ENCODE measurements around the gene DTWD2. TPM values are rescaled to one million over a fixed set of nuclear protein-coding genes. Genes with fewer than 3 reads are reported as not detected.

The DTWD2 gene
- total and polyA plus RNA-seq, 7 donors: 2.4 to 10.4 (median 5.3) TPM

DNA sequence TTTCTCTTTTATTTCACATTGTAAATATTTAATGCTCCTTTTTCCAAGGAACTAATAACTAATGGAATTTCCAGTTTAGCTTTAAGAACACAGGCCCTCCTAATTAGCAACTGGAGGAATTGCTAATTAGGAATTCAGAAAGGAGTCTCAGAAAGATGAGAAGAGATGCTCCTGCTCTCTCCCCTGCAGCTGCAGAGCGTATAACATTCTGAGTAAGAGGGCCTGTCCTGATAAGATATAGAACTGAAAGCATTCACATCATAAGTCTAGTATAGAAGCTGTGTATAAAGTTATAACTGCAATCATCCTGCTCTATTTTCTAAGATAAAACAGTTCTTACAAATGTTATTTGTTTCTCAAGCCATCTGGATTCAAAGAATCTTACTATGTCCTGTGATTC lies 83.2 kb downstream of the DTWD2 start:
- WGBS, 2 donors: 89 to 93% methylated on average over 1 of the region's 1 CpG
- Histone ChIP-seq H3K27me3 (no peaks in the 10 kb centered on the region), H3K9me3 (no peaks in the 10 kb centered on the region), H3K4me1 (no peaks in the 10 kb centered on the region), H3K27ac (no peak overlapping the region), H3K36me3 (no peaks in the 10 kb centered on the region), H3K4me3 (no peak overlapping the region)
- no peak for TF ChIP-seq POLR2AphosphoS5 (IDR thresholded peaks at IDR 0.05)
- TF ChIP-seq, protein P1, sequence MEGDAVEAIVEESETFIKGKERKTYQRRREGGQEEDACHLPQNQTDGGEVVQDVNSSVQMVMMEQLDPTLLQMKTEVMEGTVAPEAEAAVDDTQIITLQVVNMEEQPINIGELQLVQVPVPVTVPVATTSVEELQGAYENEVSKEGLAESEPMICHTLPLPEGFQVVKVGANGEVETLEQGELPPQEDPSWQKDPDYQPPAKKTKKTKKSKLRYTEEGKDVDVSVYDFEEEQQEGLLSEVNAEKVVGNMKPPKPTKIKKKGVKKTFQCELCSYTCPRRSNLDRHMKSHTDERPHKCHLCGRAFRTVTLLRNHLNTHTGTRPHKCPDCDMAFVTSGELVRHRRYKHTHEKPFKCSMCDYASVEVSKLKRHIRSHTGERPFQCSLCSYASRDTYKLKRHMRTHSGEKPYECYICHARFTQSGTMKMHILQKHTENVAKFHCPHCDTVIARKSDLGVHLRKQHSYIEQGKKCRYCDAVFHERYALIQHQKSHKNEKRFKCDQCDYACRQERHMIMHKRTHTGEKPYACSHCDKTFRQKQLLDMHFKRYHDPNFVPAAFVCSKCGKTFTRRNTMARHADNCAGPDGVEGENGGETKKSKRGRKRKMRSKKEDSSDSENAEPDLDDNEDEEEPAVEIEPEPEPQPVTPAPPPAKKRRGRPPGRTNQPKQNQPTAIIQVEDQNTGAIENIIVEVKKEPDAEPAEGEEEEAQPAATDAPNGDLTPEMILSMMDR (IDR thresholded peaks at IDR 0.05): no peak
- TF ChIP-seq EP300 (IDR thresholded peaks at IDR 0.05): no peak
- no peak for TF ChIP-seq POLR2A (IDR thresholded peaks at IDR 0.05)
- intact Hi-C loops (cut with DNase I): no loop called here
- no peak for DNase-seq

DNA sequence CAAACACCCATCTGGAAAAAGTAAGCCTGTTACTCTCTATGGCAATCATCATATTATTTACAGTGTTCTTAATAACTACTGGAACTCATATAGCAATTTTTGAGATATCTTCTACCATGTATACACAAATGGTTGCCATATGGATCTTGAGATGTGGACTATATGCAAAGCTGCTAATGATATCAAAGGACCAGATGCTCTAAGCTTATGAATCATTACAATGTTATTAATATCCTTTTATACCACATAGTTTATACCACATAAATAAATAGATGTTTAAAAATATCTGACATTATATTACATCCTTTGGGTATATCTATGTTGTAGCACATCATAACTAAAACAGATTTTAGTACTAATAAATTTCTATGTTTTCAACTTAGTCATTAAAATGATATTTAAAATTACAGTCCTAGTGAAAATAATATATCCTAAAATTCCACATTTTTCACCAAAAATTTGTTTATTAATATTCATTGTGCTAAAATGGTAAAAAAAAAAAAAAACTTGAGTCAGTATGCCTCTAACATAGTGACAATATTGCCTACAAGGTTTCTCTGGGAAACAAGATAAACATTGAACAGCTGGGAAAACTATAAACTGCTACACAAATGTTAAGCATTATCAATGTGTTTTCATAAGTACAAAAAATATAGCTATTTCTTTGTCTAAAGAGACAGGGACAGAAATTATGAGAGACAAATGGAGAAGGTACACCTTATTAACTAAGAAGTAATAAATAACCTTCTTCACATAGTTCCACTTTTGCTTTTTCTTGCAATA lies 85.5 kb downstream of the DTWD2 start:
- intact Hi-C loops (cut with DNase I): no loop called here
- no peaks in the 10 kb centered on the region for H3K9me3 ChIP-seq
- H3K36me3 ChIP-seq: no peaks in the 10 kb centered on the region
- H3K27me3 ChIP-seq: no peaks in the 10 kb centered on the region
- no peak for DNase-seq
- no peak overlapping the region for H3K27ac ChIP-seq
- H3K4me1 ChIP-seq: no peaks in the 10 kb centered on the region
- TF ChIP-seq EP300 (IDR thresholded peaks at IDR 0.05) (no peak), POLR2A (IDR thresholded peaks at IDR 0.05) (no peak), POLR2AphosphoS5 (IDR thresholded peaks at IDR 0.05) (no peak)
- TF ChIP-seq, protein P1 (IDR thresholded peaks at IDR 0.05): no peak
- no peak overlapping the region for H3K4me3 ChIP-seq

DNA sequence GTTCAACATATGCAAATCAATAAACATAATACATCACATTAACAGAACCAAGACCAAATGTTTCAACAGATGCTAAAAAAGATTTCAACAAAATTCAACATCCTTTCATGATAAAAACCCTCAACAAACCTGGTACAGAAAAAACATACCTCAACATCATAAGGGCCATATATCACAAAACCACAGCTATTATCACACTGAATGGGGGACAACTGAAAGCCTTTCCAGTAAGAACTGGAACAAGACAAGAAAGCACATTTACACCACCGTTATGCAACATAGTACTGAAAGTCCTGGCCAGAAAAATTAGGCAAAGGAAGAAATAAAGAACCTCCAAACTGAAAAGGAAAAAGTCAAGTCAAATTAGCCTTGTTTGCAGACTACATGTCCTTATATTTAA lies 93.6 kb downstream of the DTWD2 start:
- intact Hi-C loops (cut with DNase I): no loop called here
- no peak for TF ChIP-seq POLR2A (IDR thresholded peaks at IDR 0.05)
- TF ChIP-seq, protein P1 (IDR thresholded peaks at IDR 0.05): no peak
- no peak for TF ChIP-seq EP300 (IDR thresholded peaks at IDR 0.05)
- TF ChIP-seq POLR2AphosphoS5 (IDR thresholded peaks at IDR 0.05): no peak
- whole genome bisulfite sequencing, 2 donors: 34 to 84% methylated on average over 1 of the region's 1 CpG
- DNase-seq: no peak
- Histone ChIP-seq H3K27me3 (no peaks in the 10 kb centered on the region), H3K36me3 (no peaks in the 10 kb centered on the region), H3K4me1 (peaks cover 0 to 6% (median 0%) of the 10 kb centered on the region in 4 donors), H3K4me3 (no peak overlapping the region), H3K9me3 (no peaks in the 10 kb centered on the region), H3K27ac (no peak overlapping the region)

DNA sequence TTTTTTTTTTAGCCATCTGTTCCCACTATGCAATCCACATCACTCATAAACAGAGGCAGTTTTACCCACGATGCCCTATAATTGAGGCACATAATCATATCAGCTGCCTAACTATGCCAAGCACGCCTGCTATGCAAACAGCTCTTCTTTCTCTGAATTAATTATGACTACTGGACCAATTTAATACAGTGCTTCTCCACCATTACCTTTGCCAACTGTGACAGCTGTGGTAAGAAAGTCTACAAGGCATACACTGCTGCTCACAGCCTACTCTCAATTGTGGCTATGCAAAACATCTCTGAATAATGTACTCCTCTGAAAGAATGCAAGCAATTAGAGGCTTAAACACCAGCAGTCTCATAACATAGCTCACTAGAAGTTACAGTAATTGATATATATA lies 97.1 kb downstream of the DTWD2 start:
- intact Hi-C loops (cut with DNase I): no loop called here
- no peaks in the 10 kb centered on the region for H3K9me3 ChIP-seq
- H3K27ac ChIP-seq: no peak overlapping the region
- H3K4me1 ChIP-seq: peaks cover 0 to 6% (median 0%) of the 10 kb centered on the region in 4 donors
- H3K36me3 ChIP-seq: no peaks in the 10 kb centered on the region
- TF ChIP-seq, protein P1 (IDR thresholded peaks at IDR 0.05): no peak
- DNase-seq: no peak
- H3K4me3 ChIP-seq: no peak overlapping the region
- 40 to 66% methylated on average over 2 of the region's 2 CpGs for WGBS, 2 donors
- no peaks in the 10 kb centered on the region for H3K27me3 ChIP-seq

DNA sequence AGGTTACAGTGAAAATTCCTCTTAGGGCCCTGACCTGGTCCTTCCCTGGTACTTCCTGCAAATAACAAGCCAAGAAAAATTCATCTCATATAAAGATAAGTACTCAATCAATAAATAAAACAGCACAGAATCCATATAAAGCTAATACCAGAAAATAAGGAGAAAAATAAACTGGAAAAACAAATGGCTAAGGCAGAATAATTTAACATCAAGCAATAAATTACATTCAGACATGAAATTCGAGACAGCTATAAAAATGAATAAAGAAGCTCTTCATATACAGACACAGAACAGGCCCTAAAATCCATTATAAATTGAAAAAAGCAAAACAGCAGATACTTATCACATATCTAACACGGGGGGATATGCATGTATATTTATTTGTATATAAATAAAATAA lies 99.2 kb downstream of the DTWD2 start:
- intact Hi-C loops (cut with DNase I): no loop called here
- Histone ChIP-seq H3K36me3 (no peaks in the 10 kb centered on the region), H3K9me3 (no peaks in the 10 kb centered on the region), H3K4me3 (no peak overlapping the region), H3K27me3 (no peaks in the 10 kb centered on the region), H3K27ac (no peak overlapping the region), H3K4me1 (peaks cover 0 to 6% (median 0%) of the 10 kb centered on the region in 4 donors)
- no peak for DNase-seq
- TF ChIP-seq EP300 (IDR thresholded peaks at IDR 0.05) (no peak), POLR2AphosphoS5 (IDR thresholded peaks at IDR 0.05) (no peak), POLR2A (IDR thresholded peaks at IDR 0.05) (no peak)
- TF ChIP-seq, protein P1 (IDR thresholded peaks at IDR 0.05): no peak
- 85 to 86% methylated on average over 2 of the region's 2 CpGs for WGBS, 2 donors
